OCI-LY7 (cell line): ENCODE data around the gene CGNL1.

Experiments used
- CTCF ChIP-seq: fragments of 200-600 bp; sonication (generic); conservative IDR thresholded peaks from 2 replicates; pipeline ENCODE4 v1.5.1; 2014; ENCODE audit warnings: mild to moderate bottlenecking, antibody characterized with exemption, low read length, moderate library complexity, mixed read lengths
- EZH2phosphoT487 ChIP-seq: fragments of 200-600 bp; sonication (generic); IDR thresholded peaks from 2 replicates; pipeline ENCODE4 v1.6.1; 2018; ENCODE audit warnings: low read depth, borderline replicate concordance, mild to moderate bottlenecking, mixed run types, antibody characterized with exemption, low read length, moderate library complexity, mixed read lengths

- TF ChIP-seq CTCF (no peak), EZH2phosphoT487 (no peak)
Measured at GRCh38 chr15:57436961-57437360, 60.7 kb downstream of the CGNL1 start.
